Endothelial cell (in vitro differentiated cells): ENCODE results near the gene CAMK1. TPM values are rescaled to one million over a fixed set of nuclear protein-coding genes. Genes with fewer than 3 reads are reported as not detected.

Experiments
- DNase-seq: peaks from one replicate; pipeline ENCODE4 v3.0.0; 2021; ENCODE audit warnings: low spot score
- H3K27ac Mint-ChIP-seq: one replicate; pipeline ENCODE4 v1.8.0; 2021; ENCODE audit warnings: mixed read lengths, inconsistent platforms; ENCODE audit not compliant: unreplicated experiment
- H3K27me3 Mint-ChIP-seq: one replicate; pipeline ENCODE4 v1.8.0; 2021; ENCODE audit warnings: mild to moderate bottlenecking, moderate library complexity, mixed read lengths, inconsistent platforms; ENCODE audit not compliant: unreplicated experiment
- H3K36me3 Mint-ChIP-seq: one replicate; pipeline ENCODE4 v1.8.0; 2021; ENCODE audit warnings: mild to moderate bottlenecking, low read depth, mixed read lengths, inconsistent platforms; ENCODE audit not compliant: unreplicated experiment
- H3K4me1 Mint-ChIP-seq: one replicate; pipeline ENCODE4 v1.8.0; 2021; ENCODE audit warnings: mild to moderate bottlenecking, mixed read lengths, inconsistent platforms; ENCODE audit not compliant: unreplicated experiment
- H3K4me3 Mint-ChIP-seq: one replicate; pipeline ENCODE4 v1.8.0; 2021; ENCODE audit warnings: mild to moderate bottlenecking, mixed read lengths, inconsistent platforms; ENCODE audit not compliant: unreplicated experiment
- H3K9me3 Mint-ChIP-seq: one replicate; pipeline ENCODE4 v1.8.0; 2021; ENCODE audit warnings: mixed read lengths, inconsistent platforms; ENCODE audit not compliant: unreplicated experiment
- total RNA-seq: library from RNA; stranded (reverse); fragmentation: NEBNext Ultra II Directional; extraction: Animal tissue kit (Norgen Biotek cat#: 25700); gene quantifications from one replicate; pipeline ENCODE4 v1.2.1, GENCODE V29; 2021; ENCODE audit not compliant: unreplicated experiment
- TF ChIP-seq, protein P1 (sequence below): fragments of 200-600 bp; sonication (generic); IDR thresholded peaks from one replicate; pipeline ENCODE4 v1.5.0; 2021; ENCODE audit warnings: antibody characterized with exemption; ENCODE audit not compliant: unreplicated experiment

The CAMK1 gene
- total RNA-seq, 1 donor from 2014 or later, result 6.0 TPM

DNA sequence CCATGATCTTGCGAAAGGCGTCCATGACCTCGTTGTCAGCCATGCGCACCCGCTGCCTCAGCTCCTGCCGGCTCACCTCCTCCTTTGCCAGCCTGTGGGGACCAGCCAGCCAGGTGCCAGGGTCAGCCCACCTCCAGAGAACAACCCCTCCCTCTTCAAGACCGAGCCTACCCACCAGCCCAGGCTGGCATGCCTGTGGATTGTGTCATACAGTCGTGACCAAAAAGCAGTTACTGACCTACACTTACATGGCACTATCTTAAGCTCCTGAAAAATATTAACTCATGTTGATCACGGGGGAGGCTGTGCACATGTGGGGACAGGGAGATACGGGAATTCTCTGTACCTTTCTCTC lies 10.7 kb upstream of the CAMK1 start:
- DNase-seq, result no peak
- Mint-ChIP-seq H3K4me1 (peaks cover 11% of the 10 kb centered on the region), H3K36me3 (peaks cover 4% of the 10 kb centered on the region), H3K27me3 (no peaks in the 10 kb centered on the region), H3K4me3 (no peak overlapping the region), H3K9me3 (no peaks in the 10 kb centered on the region), H3K27ac (no peak overlapping the region)
- TF ChIP-seq, protein P1, sequence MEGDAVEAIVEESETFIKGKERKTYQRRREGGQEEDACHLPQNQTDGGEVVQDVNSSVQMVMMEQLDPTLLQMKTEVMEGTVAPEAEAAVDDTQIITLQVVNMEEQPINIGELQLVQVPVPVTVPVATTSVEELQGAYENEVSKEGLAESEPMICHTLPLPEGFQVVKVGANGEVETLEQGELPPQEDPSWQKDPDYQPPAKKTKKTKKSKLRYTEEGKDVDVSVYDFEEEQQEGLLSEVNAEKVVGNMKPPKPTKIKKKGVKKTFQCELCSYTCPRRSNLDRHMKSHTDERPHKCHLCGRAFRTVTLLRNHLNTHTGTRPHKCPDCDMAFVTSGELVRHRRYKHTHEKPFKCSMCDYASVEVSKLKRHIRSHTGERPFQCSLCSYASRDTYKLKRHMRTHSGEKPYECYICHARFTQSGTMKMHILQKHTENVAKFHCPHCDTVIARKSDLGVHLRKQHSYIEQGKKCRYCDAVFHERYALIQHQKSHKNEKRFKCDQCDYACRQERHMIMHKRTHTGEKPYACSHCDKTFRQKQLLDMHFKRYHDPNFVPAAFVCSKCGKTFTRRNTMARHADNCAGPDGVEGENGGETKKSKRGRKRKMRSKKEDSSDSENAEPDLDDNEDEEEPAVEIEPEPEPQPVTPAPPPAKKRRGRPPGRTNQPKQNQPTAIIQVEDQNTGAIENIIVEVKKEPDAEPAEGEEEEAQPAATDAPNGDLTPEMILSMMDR, result no peak

DNA sequence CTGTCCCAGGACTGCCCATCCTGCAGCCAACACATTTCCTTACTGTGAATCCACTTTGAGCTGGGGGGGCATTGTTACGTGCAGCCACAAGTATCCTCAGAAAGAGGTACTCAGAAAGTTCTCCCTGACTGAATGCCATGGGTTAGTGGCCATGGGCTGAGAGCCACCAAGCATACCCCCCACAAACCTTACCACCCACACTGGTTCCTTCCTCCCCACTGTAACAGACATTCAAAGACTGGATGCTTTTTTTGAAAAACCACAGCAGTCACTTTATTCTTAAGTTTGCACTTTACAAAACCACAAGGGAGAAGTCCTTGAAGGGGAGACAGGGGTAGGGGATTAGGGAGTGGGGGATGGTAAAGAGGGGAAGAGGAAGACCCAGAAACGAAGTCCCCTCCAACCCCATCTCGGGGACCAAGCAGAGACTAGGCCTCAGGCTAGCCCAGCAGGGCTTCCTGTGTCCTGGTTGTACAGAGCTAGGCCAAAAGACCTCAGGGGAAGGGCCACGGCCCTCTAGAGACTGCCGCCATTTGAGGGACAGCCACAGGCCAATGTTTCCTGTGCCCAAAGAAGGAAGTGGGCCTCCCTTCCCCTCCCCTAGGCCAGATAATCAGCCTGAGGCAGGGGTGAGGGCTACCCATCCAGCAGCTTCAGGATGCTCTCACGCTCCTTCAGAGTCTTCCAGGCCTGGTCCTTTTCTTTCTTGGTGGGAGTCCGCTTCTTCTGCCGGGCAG lies 10.1 kb upstream of the CAMK1 start:
- no peak overlapping the region for H3K27ac Mint-ChIP-seq
- H3K9me3 Mint-ChIP-seq, result no peaks in the 10 kb centered on the region
- DNase-seq, result no peak
- no peaks in the 10 kb centered on the region for H3K27me3 Mint-ChIP-seq
- peaks cover 13% of the 10 kb centered on the region for H3K4me1 Mint-ChIP-seq
- peaks cover 4% of the 10 kb centered on the region for H3K36me3 Mint-ChIP-seq
- no peak overlapping the region for H3K4me3 Mint-ChIP-seq
- TF ChIP-seq, protein P1, result no peak

DNA sequence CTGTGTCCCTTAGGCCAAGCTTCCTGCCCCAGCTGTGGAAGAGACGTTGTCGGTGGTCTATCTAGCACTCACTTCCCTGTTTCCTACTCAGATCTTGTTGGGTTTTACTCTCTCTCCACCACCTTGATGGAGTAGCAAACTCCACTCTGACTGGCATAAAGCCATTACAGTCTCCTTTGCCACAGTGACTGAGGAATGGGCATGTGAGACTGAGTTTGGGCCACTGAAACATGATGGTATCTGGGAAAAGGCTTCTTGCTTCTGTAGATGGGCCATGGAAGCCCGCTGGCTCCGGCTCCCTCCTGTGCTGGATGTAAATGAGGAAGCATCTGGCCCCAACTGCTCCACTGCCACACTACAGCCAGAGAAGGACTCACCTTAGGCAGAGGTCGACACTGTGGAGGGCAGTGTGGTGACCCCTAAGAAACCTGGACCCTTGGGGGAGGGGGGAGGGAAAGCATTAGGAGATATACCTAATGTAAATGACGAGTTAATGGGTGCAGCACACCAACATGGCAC lies 9.4 kb upstream of the CAMK1 start:
- DNase-seq, result no peak
- Mint-ChIP-seq H3K9me3 (no peaks in the 10 kb centered on the region), H3K27me3 (no peaks in the 10 kb centered on the region), H3K27ac (no peak overlapping the region), H3K4me1 (peaks cover 13% of the 10 kb centered on the region), H3K36me3 (peaks cover 4% of the 10 kb centered on the region), H3K4me3 (no peak overlapping the region)
- TF ChIP-seq, protein P1, result no peak

GRCh38 chr3:9778143-9779074 lies 8.7 kb upstream of the CAMK1 start:
- H3K27ac Mint-ChIP-seq, result no peak overlapping the region
- no peak for DNase-seq

More at GRCh38 chr3:9778143-9779074, 8.7 kb upstream of the CAMK1 start:
- Mint-ChIP-seq H3K27me3 (no peaks in the 10 kb centered on the region), H3K4me1 (peaks cover 13% of the 10 kb centered on the region), H3K9me3 (no peaks in the 10 kb centered on the region), H3K4me3 (no peak overlapping the region), H3K36me3 (peaks cover 4% of the 10 kb centered on the region)
- TF ChIP-seq, protein P1, result no peak
